Trophoblast cell (in vitro differentiated cells and primary cell): ENCODE results near the gene TMEM186.

Experiments
- DNase-seq, 2 donors: peaks; one replicate each; pipeline ENCODE4 v3.0.0-alpha.2; 2016
- H2AFZ ChIP-seq: 2 replicates; pipeline ENCODE4 v1.6.1; 2013; ENCODE audit warnings: low read length, moderate library complexity, mild to moderate bottlenecking; ENCODE audit not compliant: insufficient read depth, poor library complexity
- H2AK5ac ChIP-seq: 2 replicates; pipeline ENCODE4 v1.6.1; 2013; ENCODE audit warnings: mild to moderate bottlenecking, low read length
- H2BK120ac ChIP-seq: 2 replicates; pipeline ENCODE4 v1.6.1; 2013; ENCODE audit warnings: low read length, mild to moderate bottlenecking, moderate library complexity; ENCODE audit not compliant: insufficient read depth, poor library complexity
- H2BK12ac ChIP-seq: 2 replicates; pipeline ENCODE4 v1.6.1; 2013; ENCODE audit warnings: mild to moderate bottlenecking, low read length, moderate library complexity
- H2BK5ac ChIP-seq: 2 replicates; pipeline ENCODE4 v1.6.1; 2013; ENCODE audit warnings: low read length, low read depth, moderate library complexity, mild to moderate bottlenecking; ENCODE audit not compliant: poor library complexity
- H3K14ac ChIP-seq: 2 replicates; pipeline ENCODE4 v1.6.1; 2013; ENCODE audit warnings: mild to moderate bottlenecking, low read length
- H3K18ac ChIP-seq: 2 replicates; pipeline ENCODE4 v1.6.1; 2013; ENCODE audit warnings: mild to moderate bottlenecking, low read length
- H3K23ac ChIP-seq: 2 replicates; pipeline ENCODE4 v1.6.1; 2013; ENCODE audit warnings: low read length
- H3K27ac ChIP-seq: 2 replicates; pipeline ENCODE4 v1.5.1; 2013; ENCODE audit warnings: low read depth, mild to moderate bottlenecking, inconsistent platforms, low read length, moderate library complexity
- H3K27me3 ChIP-seq: 2 replicates; pipeline ENCODE4 v1.6.1; 2013; ENCODE audit warnings: inconsistent platforms, mild to moderate bottlenecking, low read length, moderate library complexity; ENCODE audit not compliant: insufficient read depth
- H3K36me3 ChIP-seq, 2 experiments: 1 replicate in 1 of 2; 2 replicates in 1 of 2; pipeline ENCODE4 v1.6.1; 2013; ENCODE audit warnings: low read length in 2 of 2, mild to moderate bottlenecking in 2 of 2, moderate library complexity in 1 of 2; ENCODE audit not compliant: insufficient read depth in 2 of 2, control insufficient read depth in 1 of 2
- H3K4ac ChIP-seq: 2 replicates; pipeline ENCODE4 v1.6.1; 2013; ENCODE audit warnings: low read depth, mild to moderate bottlenecking, low read length, moderate library complexity
- H3K4me1 ChIP-seq, 2 experiments: 1 replicate in 1 of 2; 2 replicates in 1 of 2; pipeline ENCODE4 v1.6.1; 2013; ENCODE audit warnings: low read length in 2 of 2, mild to moderate bottlenecking in 2 of 2, moderate library complexity in 1 of 2; ENCODE audit not compliant: insufficient read depth in 2 of 2, control insufficient read depth in 1 of 2
- H3K4me2 ChIP-seq: 2 replicates; pipeline ENCODE4 v1.6.1; 2013; ENCODE audit warnings: inconsistent platforms, mild to moderate bottlenecking, low read length, moderate library complexity
- H3K4me3 ChIP-seq: 2 replicates; pipeline ENCODE4 v1.5.1; 2013; ENCODE audit warnings: mild to moderate bottlenecking, low read depth, low read length, inconsistent platforms
- H3K79me1 ChIP-seq: one replicate; pipeline ENCODE4 v1.6.1; 2013; ENCODE audit warnings: low read length
- H3K79me2 ChIP-seq: 2 replicates; pipeline ENCODE4 v1.6.1; 2013; ENCODE audit warnings: low read length, mild to moderate bottlenecking; ENCODE audit not compliant: control insufficient read depth, insufficient read depth, poor library complexity
- H3K9ac ChIP-seq: 2 replicates; pipeline ENCODE4 v1.6.1; 2013; ENCODE audit warnings: mild to moderate bottlenecking, low read length
- H3K9me3 ChIP-seq: 2 replicates; pipeline ENCODE4 v1.6.1; 2013; ENCODE audit warnings: low read depth, mild to moderate bottlenecking, control low read depth, inconsistent platforms, low read length; ENCODE audit not compliant: insufficient read depth
- H4K12ac ChIP-seq: 2 replicates; pipeline ENCODE4 v1.6.1; 2013; ENCODE audit warnings: low read depth, mild to moderate bottlenecking, low read length, moderate library complexity
- H4K8ac ChIP-seq: 2 replicates; pipeline ENCODE4 v1.6.1; 2013; ENCODE audit warnings: low read depth, mild to moderate bottlenecking, low read length, moderate library complexity
- H4K91ac ChIP-seq: one replicate; pipeline ENCODE4 v1.6.1; 2013; ENCODE audit warnings: low read depth, mild to moderate bottlenecking, low read length, moderate library complexity
- WGBS: extraction: QIAGEN DNeasy Blood & Tissue Kit; methylation state at CpG from one replicate; pipeline ENCODE4 v1.1.7; 2013; ENCODE audit warnings: missing lambda C conversion rate; ENCODE audit not compliant: insufficient read length, insufficient coverage; ENCODE audit errors: extremely low coverage; 5-methylcytosine and 5-hydroxymethylcytosine counted together

The TMEM186 gene

DNA sequence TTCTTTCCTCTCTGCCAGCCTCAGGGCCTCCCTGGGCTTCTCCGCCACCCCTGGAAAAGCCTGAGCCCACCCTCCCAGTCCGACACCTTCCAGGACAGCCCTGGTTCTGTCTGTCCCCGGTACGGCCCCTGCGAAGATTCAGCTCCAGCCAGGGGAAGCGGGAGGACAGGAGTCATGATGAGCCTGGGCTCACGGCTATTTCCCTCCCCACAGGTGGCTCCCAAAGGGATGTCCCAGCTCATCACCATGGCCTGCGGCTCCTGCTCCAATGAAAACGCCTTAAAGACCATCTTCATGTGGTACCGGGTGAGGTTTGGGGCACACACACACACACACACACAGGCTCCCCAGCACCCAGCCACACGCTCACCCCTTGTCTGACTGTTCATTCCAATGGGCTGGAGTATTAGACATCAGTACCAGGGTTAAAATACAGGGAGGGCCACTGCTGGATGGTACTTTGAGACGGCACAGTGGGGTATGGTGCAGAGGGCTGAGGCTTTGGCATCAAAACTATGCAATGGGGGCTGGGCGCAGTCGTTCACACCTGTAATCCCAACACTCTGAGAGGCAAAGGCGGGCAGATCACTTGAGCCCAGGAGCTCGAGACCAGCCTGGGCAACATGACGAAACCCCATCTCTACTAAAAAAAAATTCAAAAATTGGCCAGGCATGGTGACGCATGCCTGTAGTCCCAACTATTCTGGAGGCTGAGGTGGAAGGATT is 32.8 kb downstream of the TMEM186 start:
- H3K9me3 ChIP-seq = peaks cover 4% of the 10 kb centered on the region
- H2AK5ac ChIP-seq = no peak overlapping the region
- no peak overlapping the region for H3K27ac ChIP-seq
- H3K9ac ChIP-seq = no peak overlapping the region
- no CpG with 5 or more reads among the region's 18 CpGs for WGBS
- H4K91ac ChIP-seq = no peak overlapping the region
- no peaks in the 10 kb centered on the region for H3K36me3 ChIP-seq
- H2BK5ac ChIP-seq = no peak overlapping the region
- no peaks in the 10 kb centered on the region for H3K79me1 ChIP-seq
- no peak overlapping the region for H2BK12ac ChIP-seq
- no peak overlapping the region for H2AFZ ChIP-seq
- H3K4me2 ChIP-seq = no peak overlapping the region
- no peak overlapping the region for H4K8ac ChIP-seq
- no peak overlapping the region for H4K12ac ChIP-seq
- no peak overlapping the region for H3K4ac ChIP-seq
- H3K27me3 ChIP-seq = no peaks in the 10 kb centered on the region
- H3K14ac ChIP-seq = no peak overlapping the region
- no peaks in the 10 kb centered on the region for H3K4me1 ChIP-seq
- H3K79me2 ChIP-seq = no peaks in the 10 kb centered on the region
- H3K18ac ChIP-seq = no peak overlapping the region
- H3K23ac ChIP-seq = no peak overlapping the region
- no peak overlapping the region for H3K4me3 ChIP-seq
- no peak overlapping the region for H2BK120ac ChIP-seq
- no peak for DNase-seq

GRCh38 chr16:8763899-8764298 is 33.5 kb downstream of the TMEM186 start:
- no peak overlapping the region for H4K91ac ChIP-seq
- no peaks in the 10 kb centered on the region for H3K36me3 ChIP-seq
- H3K4me3 ChIP-seq = no peak overlapping the region
- no peaks in the 10 kb centered on the region for H3K79me1 ChIP-seq
- H3K4ac ChIP-seq = no peak overlapping the region
- no peaks in the 10 kb centered on the region for H3K27me3 ChIP-seq
- no peak overlapping the region for H3K18ac ChIP-seq
- no peak for DNase-seq
- peaks cover 4% of the 10 kb centered on the region for H3K9me3 ChIP-seq
- H2BK5ac ChIP-seq = no peak overlapping the region
- H2BK12ac ChIP-seq = no peak overlapping the region
- no peak overlapping the region for H3K14ac ChIP-seq
- no peak overlapping the region for H3K4me2 ChIP-seq
- no peak overlapping the region for H2BK120ac ChIP-seq
- no peak overlapping the region for H4K8ac ChIP-seq
- no peaks in the 10 kb centered on the region for H3K4me1 ChIP-seq
- no peak overlapping the region for H3K27ac ChIP-seq
- no peak overlapping the region for H3K23ac ChIP-seq
- H2AK5ac ChIP-seq = no peak overlapping the region
- H4K12ac ChIP-seq = no peak overlapping the region
- WGBS = no CpG with 5 or more reads among the region's 10 CpGs
- H2AFZ ChIP-seq = no peak overlapping the region
- no peak overlapping the region for H3K9ac ChIP-seq
- H3K79me2 ChIP-seq = no peaks in the 10 kb centered on the region

DNA sequence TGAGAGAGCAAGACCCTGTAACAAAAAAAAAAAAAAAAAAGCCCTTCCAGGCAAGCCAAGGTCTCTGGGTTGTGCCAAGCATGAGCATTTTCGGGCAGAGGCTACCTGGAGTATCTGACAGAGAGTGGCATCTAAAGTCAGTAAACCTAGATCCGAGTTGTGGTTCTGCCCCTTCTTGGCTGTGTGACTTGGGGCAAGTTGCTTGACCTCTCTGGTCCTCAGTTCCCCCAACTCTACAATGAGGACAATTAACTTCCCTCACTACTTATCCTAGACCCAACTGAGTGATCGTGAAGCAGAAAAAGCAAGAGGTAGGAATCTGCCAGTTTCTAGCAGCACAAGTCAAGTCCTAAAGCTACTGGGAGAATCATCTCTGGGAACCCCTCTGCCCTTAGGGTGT is 34.4 kb downstream of the TMEM186 start:
- no peak for DNase-seq
- Histone ChIP-seq H3K79me1 (no peaks in the 10 kb centered on the region), H3K23ac (no peak overlapping the region), H3K27me3 (no peaks in the 10 kb centered on the region), H3K18ac (no peak overlapping the region), H3K4ac (no peak overlapping the region), H3K9ac (no peak overlapping the region), H3K79me2 (no peaks in the 10 kb centered on the region), H3K4me1 (no peaks in the 10 kb centered on the region), H3K14ac (no peak overlapping the region), H2BK12ac (no peak overlapping the region), H2AK5ac (no peak overlapping the region), H2BK120ac (no peak overlapping the region), H3K4me2 (no peak overlapping the region), H3K27ac (no peak overlapping the region), H4K8ac (no peak overlapping the region), H3K9me3 (peaks cover 4% of the 10 kb centered on the region), H3K36me3 (no peaks in the 10 kb centered on the region), H4K12ac (no peak overlapping the region), H4K91ac (no peak overlapping the region), H3K4me3 (no peak overlapping the region), H2AFZ (no peak overlapping the region), H2BK5ac (no peak overlapping the region)
- no CpG with 5 or more reads among the region's 3 CpGs for WGBS

GRCh38 chr16:8762254-8762653 is 35.2 kb downstream of the TMEM186 start:
- WGBS = no CpG with 5 or more reads among the region's 4 CpGs
- Histone ChIP-seq H3K4me1 (no peaks in the 10 kb centered on the region), H2AK5ac (no peak overlapping the region)

More at GRCh38 chr16:8762254-8762653, 35.2 kb downstream of the TMEM186 start:
- H4K8ac ChIP-seq = no peak overlapping the region
- no peak overlapping the region for H2BK5ac ChIP-seq
- no peaks in the 10 kb centered on the region for H3K79me2 ChIP-seq
- no peak overlapping the region for H2AFZ ChIP-seq
- no peaks in the 10 kb centered on the region for H3K36me3 ChIP-seq
- no peak overlapping the region for H3K4me2 ChIP-seq
- H3K27me3 ChIP-seq = no peaks in the 10 kb centered on the region
- no peak overlapping the region for H3K4me3 ChIP-seq
- H3K23ac ChIP-seq = no peak overlapping the region
- no peak overlapping the region for H3K14ac ChIP-seq
- no peak overlapping the region for H3K27ac ChIP-seq
- no peak overlapping the region for H2BK12ac ChIP-seq
- no peaks in the 10 kb centered on the region for H3K79me1 ChIP-seq
- no peak overlapping the region for H2BK120ac ChIP-seq
- no peak overlapping the region for H3K4ac ChIP-seq
- H4K91ac ChIP-seq = no peak overlapping the region
- H3K18ac ChIP-seq = no peak overlapping the region
- no peak for DNase-seq
- no peak overlapping the region for H4K12ac ChIP-seq
- peaks cover 4% of the 10 kb centered on the region for H3K9me3 ChIP-seq
- H3K9ac ChIP-seq = no peak overlapping the region
